Myocyte (in vitro differentiated cells): ENCODE measurements around the gene CACFD1. TPM values are rescaled to one million over a fixed set of nuclear protein-coding genes. Genes with fewer than 3 reads are reported as not detected.

ENCODE experiments used
- DNase-seq: peaks from one replicate; pipeline ENCODE4 v3.0.0-alpha.2; 2012; ENCODE audit warnings: low read depth
- total RNA-seq: library from RNA; depleted of rRNA; stranded (reverse); fragments of >200 nt; gene quantifications from 2 replicates; pipeline ENCODE4 v1.2.3, GENCODE V29; 2014

CACFD1 gene
- total RNA-seq, 1 donor from 2014 or later: 20.2 TPM

DNA sequence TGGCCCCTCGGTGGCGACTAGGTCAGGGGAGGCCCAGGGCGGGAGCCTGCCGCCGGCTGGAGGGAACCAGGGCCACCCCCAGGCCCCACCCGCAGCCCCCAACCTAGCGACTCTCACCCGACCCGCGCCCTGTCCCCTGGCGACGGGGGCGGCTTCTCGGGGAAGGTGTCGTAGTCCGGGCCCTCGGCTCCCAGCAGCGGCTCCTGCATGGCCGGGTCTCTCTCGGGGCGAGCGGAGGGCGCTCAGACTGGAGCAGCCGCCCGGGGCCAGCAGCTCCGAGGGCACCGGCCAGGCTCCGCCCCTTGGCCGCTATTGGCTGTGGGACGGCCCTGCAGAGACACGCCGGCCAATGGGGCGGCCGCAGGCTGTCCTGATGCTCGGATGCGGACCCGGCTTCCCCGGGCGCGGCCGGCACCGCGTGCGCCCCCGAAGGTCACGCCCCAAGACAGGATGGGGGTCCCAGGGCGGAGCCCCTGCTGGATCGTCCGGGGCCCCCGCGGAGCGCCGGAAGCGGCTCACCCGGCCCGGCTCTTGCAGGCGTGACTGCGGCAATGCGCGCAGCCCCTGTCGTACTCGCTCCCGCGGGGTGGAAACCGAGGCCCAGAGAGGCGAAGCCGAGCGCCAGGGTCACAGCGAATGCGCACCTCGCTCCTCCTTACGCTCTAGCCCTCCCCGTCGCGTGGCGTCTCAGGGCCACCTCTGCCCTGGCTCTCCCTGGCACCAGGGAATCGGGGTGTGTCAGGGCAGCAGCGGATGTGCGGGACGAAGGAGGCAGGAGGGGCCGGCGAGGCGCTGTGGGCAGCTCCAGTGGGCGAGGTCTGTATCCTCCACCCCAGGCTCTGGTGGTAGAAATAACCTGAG, 19.3 kb downstream of the CACFD1 start, which contains the start of gene SLC2A6:
SLC2A6 (minus strand) TSS at position 249 of the 861 bp plus-strand sequence; CDS start at position 209, 40 bp downstream.
- DNase-seq: peak; percentile 84

- DNase-seq: no peak
Observed at GRCh38 chr9:133483611-133484010, 23.8 kb downstream of the CACFD1 start.

GRCh38 chr9:133484671-133485437, 25.1 kb downstream of the CACFD1 start:
- no peak for DNase-seq

- DNase-seq: no peak
Observed at GRCh38 chr9:133485531-133486260, 25.9 kb downstream of the CACFD1 start.

GRCh38 chr9:133487331-133487725, 27.6 kb downstream of the CACFD1 start:
- no peak for DNase-seq

DNA sequence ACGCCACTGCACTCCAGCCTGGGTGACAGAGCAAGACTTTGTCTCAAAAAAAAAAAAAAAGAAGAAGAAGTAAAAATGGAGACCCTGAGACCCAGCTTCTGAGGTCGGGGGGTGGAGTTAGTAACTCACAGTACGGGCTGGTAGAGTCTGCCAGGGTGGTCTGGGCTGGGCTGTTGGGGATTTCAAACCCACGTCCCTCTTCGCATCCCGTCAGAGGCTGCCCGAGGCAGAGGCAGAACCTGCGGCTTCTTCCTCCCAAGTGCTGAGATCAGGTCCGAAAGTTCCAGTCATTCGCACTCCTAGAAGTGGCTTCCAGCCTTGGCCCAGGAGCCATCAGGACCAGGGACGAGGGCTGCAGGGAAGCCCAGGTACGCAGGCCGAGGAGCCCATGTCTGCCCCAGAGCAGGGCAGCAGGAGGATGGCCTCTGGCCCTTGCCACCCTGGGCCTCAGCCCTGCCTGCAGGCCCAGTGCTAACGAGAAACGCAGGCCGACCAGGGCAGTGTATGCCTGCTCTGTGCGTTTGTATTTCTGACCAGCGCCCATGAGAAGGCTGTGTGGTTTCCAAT, 29.0 kb downstream of the CACFD1 start:
- no peak for DNase-seq

DNA sequence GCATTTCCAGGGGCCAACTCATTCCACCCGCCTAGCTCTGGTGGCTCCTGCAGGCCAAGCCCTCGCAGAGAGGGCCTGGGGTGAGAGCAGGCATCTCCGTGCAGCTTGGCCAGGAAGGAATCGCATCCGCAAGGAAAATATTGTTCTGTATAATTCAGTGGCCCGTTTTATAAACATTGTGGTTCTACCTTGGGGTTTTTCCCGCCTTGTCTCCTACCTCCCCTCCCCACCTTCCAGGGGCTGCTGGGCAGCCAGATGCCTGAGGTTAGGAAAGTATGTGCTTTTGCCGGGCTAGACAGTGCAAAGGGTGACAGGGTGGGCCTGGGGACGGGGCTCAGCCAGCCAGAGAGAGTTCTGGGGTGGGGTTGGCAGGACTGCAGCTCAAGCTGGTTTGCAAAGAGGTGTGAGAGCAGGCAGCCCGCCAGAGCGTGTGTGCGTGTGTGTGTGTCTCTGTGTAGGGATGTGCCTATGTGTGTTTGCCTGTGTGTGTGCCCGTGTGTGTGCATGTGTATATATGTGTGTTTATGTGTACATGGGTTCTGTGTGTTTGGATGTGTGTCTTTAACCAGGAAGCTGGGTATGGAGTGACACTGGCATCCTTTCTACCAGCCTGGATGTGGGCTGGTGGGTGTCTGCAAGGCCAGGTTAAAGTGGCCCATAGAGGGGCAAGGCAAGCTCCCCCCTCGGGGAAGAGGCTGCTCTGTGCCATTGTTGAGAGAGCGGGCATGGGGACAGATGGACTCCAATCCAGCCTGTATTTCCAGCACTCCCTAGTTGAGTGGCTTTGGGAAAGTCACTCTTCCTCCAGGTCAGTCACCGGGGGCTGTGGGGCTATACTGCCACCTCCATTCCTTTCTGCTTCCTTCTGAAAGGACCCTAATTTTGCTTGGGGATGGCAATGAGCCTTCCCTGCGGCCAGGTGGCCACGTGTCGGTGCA, 29.7 kb downstream of the CACFD1 start:
- no peak for DNase-seq

GRCh38 chr9:133490201-133490681, 30.5 kb downstream of the CACFD1 start:
- DNase-seq: no peak

DNA sequence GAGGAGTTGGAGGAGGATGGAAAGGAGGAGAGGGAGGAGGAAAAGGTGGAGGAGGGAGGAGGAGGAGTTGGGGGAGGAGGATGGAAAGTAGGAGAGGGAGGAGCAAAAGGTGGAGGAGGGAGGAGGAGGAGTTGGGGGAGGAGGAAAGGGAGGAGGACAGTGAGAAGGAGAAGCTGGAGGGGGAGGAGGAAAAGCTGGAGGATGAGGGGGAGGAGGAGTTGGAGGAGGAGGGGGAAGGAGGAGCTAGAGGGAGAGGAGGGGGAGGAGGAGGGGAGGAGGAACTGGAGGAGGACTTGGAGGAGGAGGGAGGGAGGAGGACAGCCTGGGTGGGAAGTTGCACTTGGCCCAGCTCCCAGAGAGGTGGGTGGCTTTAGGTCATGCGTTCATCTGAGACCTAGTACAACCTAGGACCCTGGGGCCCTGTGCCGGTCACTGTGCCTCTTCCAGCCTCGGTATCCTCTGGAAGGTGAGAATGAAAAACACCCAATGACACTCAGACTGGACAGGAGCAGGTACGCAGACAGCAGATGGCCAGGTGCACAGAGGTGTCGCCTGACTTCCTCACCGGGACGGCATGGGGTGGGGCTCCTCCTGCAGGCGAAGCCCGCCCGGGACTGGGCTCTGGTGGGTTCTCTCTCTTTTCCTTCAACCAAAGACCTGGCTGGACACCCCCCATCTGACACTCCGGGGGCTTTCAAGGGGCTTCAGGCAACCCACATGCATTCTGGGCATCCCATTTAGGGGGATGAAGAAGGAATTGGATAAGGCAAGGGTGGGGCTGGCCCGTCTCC, 31.3 kb downstream of the CACFD1 start:
- DNase-seq: no peak

DNA sequence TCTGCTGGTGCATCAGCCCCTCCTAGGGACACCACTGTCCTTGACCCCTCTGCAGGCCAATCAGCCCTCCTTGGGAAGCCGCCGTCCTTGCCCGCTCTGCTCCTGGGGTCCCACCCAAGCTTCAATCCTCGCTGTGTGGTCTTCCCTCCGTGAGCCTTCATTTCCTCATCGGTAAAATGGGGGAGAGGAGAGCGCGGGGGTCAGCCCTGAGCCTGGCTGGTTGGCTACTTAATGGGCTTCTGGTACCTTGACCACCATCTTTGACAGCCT, 31.8 kb downstream of the CACFD1 start:
- no peak for DNase-seq

DNA sequence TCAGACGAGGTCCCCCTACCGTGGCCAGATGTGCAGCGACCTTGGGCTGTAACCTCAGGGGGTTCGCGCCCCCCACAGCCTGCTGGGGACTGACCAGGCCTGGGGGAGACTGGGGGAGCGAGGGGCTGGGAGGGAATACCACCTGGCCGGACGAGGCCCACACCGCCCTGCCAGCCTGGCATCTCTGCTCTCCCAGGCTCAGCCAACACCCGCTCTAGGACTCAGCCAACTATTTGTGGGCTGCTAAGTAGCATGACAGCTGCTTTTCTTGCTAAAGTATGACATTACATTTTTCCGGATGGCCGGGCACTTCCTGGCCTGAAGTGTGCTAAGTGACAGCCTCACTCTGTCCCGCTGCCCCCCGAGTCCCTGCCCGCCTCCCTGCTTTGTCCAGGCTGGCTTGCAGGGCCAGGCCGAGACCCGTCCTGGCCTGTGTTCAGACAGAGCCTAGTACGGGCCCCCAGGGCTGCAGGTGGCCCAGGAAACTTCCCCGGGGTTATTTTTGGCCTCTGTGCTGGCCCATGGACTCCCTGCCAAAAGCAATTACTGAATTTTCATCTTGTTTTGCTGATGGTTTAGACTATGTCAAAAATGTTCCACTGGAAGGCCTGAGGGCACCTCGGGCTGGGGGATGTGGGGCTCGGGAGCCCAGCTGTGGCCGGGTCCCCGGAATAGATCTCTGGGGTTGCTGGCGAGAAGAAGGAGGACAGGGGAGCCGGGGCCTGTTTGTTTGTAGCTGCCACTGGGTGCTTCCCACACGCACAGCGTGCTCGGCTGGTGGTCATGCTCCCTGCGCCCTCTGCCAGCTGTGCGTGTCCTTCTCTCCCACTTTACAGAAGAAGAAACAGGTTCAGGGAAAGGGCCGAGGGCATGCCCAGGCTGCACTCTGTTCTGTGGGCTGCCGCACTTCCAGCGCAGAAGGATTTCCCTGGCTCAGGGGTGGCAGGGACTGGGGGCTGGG, 32.6 kb downstream of the CACFD1 start:
- peak; percentile 95 for DNase-seq

DNA sequence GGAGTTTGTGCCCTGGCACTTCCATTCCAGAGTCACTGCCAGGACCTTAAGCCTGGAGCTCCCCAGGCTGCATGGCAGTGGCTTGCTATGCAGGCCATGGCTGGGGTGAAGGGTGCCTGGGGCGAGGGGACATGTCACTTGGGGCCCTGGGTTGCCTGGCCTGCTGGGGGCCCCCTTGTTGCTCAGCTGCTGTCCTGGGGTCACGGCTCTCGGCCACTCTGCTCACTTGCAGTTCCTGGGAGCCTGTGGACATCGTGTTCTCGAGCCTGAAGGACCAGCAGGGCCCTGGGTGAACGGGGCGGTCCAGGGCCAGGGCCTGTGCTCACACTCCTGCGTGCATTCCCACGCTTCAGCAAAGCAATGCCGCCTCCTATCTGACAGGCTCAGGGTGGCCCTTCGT, 33.6 kb downstream of the CACFD1 start:
- DNase-seq: no peak

GRCh38 chr9:133493845-133494540, 34.2 kb downstream of the CACFD1 start:
- DNase-seq: no peak

DNA sequence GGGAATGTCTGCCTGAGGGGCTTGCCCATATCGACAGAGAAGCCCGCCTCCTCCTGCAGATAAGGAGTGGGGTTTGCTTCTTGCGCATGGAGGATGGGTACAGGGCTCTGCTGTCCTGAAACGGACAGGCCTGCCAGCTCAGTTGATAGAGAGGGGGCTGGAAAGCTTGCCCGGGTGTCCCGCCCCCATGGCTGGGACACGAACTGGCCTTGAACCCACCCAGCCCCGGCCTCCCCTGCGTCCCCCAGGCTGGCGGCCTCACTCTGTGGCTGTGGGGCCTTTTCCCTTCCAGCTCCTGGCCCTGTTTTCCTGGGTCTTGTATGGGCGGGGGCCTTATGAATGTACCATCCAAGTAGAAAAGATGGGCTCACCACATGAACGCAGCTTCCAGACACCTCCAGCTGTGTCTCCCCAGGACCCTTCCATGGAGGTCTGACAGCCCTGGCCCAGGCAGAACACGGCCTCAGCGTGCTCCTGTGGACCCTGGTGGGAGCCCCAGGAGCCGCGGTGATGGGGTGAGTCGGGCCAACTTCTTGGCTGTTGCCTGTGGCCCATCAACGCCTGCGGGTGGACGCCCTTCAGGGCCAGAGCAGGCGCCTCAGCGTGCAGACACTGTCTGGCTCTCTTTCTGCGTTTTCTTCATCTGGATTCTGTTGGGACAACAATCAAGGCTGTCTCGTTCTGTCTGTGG, 35.0 kb downstream of the CACFD1 start:
- DNase-seq: no peak

DNA sequence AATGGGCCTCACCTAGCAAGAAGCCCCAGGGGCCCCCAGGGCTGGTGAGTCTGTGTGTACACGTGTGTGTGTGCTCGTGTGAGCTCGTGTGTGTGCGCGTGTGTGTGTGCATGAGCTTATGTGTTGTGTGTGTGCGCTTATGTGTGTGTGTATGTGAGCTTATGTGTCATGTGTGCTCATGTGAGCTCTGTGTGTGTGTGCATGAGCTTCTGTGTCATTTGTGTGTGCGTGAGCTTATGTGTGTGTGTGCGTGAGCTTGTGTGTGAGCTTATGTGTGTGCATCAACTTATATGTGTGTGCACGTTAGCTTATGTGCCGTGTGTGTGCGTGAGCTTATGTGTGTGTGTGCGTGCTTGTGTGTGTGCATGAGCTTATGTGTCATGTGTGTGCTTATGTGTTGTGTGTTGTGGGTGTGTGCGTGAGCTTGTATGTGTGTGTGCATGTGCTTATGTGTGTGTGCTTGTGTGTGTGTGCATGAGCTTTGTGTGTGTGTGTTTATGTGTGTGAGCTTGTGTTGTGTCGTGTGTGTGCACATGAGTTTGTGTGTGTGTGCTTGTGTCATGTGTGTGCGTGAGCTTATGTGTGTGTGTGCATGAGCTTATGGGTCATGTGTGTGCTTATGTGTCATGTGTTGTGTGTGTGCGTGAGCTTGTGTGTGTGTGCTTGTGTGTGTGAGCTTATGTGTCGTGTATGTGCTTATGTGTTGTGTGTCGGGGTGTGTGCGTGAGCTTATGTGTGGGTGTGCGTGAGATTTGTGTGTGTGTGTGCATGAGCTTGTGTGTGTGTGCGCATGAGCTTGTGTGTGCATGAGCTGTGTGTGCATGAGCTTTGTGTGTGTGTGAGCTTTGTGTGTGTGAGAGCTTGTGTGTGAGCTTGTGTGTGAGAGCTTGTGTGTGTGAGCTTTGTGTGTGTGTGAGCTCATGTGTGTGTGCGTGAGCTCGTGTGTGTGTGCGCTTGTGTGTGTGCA, 35.8 kb downstream of the CACFD1 start:
- no peak for DNase-seq
